Vagina (tissue), 2 donors: ENCODE data around the gene FITM1.

Experiments
- POLR2A ChIP-seq, 2 donors: fragments of 450-650 bp; IDR thresholded peaks; one replicate each; pipeline ENCODE4 v1.6.1; 2017; ENCODE audit warnings: antibody characterized with exemption in 2 of 2, mild to moderate bottlenecking in 2 of 2, moderate library complexity in 2 of 2
- POLR2AphosphoS5 ChIP-seq, 2 donors: sonication (generic); formaldehyde crosslinking; IDR thresholded peaks; one replicate each; pipeline ENCODE4 v1.9.0; 2017; ENCODE audit warnings: antibody characterized with exemption in 2 of 2, mild to moderate bottlenecking in 2 of 2, low read depth in 1 of 2; ENCODE audit not compliant: insufficient read depth in 1 of 2
- TF ChIP-seq, protein P1 (sequence below), 3 experiments: fragments of 450-650 bp in 2 of 3; fragments of 200-600 bp in 1 of 3; sonication (generic) in 1 of 3; IDR thresholded peaks; one replicate each; pipeline ENCODE4 v1.5.1; 2017 to 2019; ENCODE audit warnings: antibody characterized with exemption in 3 of 3, mild to moderate bottlenecking in 2 of 3, moderate library complexity in 2 of 3

- TF ChIP-seq POLR2A (IDR thresholded peaks at IDR 0.05) (no peak), POLR2AphosphoS5 (IDR thresholded peaks at IDR 0.05; ENCODE audit: insufficient read depth in 1 of 2, low read depth in 1 of 2) (no peak)
- TF ChIP-seq, protein P1, sequence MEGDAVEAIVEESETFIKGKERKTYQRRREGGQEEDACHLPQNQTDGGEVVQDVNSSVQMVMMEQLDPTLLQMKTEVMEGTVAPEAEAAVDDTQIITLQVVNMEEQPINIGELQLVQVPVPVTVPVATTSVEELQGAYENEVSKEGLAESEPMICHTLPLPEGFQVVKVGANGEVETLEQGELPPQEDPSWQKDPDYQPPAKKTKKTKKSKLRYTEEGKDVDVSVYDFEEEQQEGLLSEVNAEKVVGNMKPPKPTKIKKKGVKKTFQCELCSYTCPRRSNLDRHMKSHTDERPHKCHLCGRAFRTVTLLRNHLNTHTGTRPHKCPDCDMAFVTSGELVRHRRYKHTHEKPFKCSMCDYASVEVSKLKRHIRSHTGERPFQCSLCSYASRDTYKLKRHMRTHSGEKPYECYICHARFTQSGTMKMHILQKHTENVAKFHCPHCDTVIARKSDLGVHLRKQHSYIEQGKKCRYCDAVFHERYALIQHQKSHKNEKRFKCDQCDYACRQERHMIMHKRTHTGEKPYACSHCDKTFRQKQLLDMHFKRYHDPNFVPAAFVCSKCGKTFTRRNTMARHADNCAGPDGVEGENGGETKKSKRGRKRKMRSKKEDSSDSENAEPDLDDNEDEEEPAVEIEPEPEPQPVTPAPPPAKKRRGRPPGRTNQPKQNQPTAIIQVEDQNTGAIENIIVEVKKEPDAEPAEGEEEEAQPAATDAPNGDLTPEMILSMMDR (IDR thresholded peaks at IDR 0.05) = no peak
Observed at GRCh38 chr14:24117179-24117578, 13.3 kb upstream of the FITM1 start.
